Fibroblast of skin of left biceps (primary cell): Measurements from ENCODE around the gene OSBPL3.
"Not testable (repeated sequence)": the region's sequence is repeated elsewhere in the genome, so short reads cannot be mapped to it uniquely, and the experiment has no call there.

ENCODE experiments used
- DNase-seq, 2 experiments: peaks; one replicate each; pipeline ENCODE4 v3.0.0-alpha.2; 2013; ENCODE audit warnings: low read depth in 2 of 2

The OSBPL3 gene

GRCh38 chr7:24920451-24921361, 59.3 kb downstream of the OSBPL3 start:
- no peak for DNase-seq

GRCh38 chr7:24917510-24918239, 62.3 kb downstream of the OSBPL3 start:
- peak; percentile 62 to 70 for DNase-seq

DNA sequence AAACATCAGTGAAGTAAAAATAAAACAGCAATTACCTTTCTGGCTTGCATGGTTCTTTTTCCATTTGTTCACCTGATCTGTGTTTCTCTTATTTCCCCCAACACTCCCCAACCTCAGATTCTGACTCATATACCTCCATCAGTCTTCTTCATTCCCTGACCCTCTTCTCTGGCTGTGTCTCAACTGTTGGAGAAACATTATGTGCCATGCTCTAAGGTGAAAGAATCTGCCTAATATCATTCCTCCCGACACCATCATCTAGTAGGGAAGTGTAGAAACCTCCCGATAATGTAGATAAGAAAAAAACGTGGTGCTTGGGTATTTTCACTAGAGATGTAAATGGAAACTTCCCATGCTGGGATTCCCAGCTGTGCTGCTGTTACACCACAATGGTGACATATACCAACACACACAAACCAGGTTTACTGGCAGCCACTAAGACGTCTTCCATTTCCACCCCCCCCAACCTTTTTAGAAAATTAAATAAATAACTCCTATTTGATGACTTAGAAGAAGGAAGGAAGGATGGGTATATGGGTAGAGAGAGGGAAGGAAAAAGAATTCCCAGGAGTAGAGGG, 63.4 kb downstream of the OSBPL3 start:
- no peak for DNase-seq

DNA sequence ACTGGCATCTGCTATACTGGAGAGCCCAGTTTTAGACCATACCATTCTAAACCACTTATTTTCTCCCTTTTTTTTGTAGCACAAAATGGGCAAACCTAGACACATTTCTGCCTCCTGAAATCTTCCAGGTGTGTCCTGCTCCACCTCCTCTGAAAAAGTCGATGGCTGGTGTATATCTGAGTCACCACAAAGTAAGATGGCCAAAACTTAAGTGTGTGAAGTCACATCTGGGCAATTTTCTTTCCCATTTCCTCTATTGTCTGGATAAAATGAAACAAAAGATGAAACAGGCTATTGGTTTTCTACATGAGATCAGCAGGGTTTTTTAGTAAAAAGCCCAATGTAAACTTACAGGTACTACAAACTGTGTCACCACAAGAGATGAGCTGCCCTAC, 65.5 kb downstream of the OSBPL3 start:
- no peak for DNase-seq

DNA sequence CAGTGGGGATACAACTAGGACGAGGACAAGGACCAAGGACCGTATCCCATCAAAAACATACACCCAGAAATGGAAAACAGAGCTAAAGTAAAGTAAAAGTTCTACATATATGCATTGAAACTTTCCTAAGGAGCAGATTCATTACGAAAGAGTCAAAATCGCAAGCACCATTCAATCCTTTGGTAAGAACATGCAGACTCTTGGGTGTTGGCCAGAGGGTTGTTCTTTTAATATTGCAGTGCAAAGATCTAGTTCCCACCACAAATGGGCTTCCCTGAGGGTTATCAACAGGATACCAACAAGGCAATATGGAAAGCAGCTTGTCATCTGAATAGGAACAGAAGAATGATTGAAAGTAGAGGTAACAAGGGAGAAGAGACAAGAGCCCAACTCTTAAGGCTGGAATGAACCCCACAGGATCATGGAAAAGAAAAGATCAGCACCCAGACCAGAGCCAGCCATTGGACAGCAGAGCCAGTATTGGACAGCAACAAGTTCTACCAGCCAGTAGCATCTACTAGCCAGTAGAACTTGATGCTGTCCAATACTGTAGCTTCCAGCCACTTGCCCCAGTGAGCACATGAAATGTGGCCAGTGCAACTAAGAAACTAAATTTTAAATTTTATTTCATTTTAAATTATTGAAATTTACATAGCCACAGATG, 66.0 kb downstream of the OSBPL3 start:
- DNase-seq: no peak

- no peak for DNase-seq
Observed at GRCh38 chr7:24912874-24913514, 67.0 kb downstream of the OSBPL3 start.

DNA sequence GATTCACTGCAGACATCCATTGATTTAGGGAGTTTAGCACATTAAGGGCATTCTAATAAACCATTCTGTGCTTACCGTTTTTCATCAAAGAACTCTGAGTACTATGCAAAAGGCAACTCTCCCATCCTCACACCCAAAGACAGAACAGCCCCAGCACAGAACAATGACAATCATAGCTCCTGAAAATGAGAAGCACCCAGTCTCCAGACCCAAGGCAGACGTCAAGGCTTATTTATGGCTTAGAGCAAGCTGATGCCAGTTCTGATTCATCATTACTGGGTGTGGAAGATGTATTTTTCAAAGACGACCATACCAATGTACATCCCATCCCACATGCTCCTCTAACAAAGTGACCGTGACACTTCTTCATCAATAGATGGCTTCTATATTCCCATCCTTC, 67.6 kb downstream of the OSBPL3 start:
- DNase-seq: no peak

DNA sequence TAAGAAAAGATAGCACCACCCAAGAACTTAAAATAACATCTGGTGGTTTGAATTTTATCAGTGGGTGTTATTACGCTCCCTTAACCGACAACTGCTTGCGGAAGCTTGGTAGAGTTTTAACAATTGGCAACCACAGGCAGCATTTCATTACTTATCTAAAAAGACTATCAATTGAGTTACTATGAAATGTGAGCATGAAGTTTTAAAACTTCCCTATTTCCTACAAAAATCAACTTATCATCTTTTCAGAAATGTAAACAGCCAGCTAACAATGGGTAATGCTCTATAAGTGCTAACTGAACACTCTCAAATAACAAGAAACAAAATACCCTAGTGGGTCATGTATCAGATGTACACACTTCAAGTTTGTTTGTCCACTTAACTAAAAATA, 68.8 kb downstream of the OSBPL3 start:
- DNase-seq: no peak

GRCh38 chr7:24910551-24911212, 69.3 kb downstream of the OSBPL3 start:
- no peak for DNase-seq

- no peak for DNase-seq
Observed at GRCh38 chr7:24908727-24909126, 71.3 kb downstream of the OSBPL3 start.

DNA sequence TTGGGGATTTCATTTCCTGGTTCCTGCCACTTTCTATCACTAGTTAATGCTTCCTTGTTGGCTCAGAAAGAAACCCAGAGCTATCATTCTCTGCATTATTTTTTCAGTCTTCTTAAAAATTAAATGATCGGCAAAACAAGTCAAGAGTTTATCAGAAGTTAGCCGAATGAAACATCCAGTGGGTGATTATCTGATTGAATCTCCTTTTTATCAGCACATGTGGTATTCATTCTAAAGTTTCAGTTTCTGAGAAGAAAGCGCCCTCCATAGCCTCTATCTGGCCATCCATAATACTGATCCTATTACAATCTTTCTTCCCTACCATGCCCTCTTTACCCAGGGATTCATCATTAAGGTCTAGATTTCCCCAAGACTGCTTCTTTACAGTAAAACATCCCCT, 71.8 kb downstream of the OSBPL3 start:
- DNase-seq: no peak

DNA sequence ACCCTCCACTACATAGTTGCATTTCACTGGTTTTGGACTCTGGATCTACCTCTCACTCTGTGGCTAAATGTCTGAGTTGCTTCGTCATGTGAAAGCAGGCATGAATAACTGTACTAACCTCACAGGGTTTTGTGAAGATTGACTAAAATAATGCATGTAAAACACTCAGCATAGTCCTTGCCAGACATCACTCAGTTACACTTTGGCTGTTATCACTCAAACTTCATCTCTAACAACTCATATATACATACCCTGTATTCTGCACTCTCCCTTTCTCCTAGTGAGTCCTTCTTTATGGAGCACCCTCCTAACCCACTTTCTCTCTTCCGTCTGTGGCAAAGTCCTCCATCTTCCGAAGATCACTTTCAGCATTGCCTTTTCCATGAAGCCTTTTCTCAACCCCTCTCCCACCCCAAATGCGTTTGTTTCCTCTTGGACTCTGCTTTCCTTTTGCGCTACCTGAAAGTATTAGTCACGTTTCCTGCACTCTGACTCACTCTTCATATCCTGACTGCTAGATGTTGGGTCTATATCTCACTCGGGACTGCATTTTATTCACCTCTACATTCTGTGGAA, 72.6 kb downstream of the OSBPL3 start:
- no peak for DNase-seq

GRCh38 chr7:24905996-24906770, 73.8 kb downstream of the OSBPL3 start:
- DNase-seq: no peak

DNA sequence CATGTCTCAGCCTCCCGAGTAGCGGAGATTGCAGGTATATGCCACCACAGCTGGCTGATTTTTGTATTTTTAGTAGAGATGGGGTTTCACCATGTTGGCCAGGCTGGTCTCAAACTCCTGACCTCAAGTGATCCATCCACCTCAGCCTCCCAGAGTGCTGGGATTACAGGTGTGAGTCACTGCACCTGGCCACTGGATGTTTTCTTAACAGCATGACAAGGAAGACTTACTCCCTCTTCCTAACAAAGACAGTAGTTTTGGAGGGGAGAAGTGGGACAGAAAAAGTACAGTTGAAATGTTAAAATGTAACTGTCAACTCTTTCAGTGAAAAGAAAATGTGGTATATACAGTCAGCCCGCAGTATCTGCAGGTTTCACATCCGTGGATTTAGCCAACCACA, 76.0 kb downstream of the OSBPL3 start:
- DNase-seq: not testable (repeated sequence)

- DNase-seq: no peak
Observed at GRCh38 chr7:24903559-24903958, 76.4 kb downstream of the OSBPL3 start.

DNA sequence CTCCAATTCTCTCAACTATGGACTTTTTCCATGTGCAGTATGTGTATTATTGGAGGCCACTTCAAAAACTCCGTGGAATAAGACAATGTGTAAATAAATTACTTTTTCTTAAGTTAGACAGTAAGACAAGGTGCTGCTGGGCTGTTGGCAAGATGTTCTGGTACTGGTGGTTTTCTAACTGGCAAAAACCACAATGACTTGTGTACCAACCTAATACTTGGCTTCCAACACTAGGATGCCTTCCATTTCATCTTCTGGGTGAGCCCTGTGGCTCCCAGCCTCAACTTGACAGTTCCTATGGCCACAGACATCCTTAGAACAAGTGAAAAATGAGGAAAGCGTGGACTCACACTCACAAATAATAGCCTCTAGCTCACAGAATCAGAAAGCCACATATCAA, 77.0 kb downstream of the OSBPL3 start:
- no peak for DNase-seq

DNA sequence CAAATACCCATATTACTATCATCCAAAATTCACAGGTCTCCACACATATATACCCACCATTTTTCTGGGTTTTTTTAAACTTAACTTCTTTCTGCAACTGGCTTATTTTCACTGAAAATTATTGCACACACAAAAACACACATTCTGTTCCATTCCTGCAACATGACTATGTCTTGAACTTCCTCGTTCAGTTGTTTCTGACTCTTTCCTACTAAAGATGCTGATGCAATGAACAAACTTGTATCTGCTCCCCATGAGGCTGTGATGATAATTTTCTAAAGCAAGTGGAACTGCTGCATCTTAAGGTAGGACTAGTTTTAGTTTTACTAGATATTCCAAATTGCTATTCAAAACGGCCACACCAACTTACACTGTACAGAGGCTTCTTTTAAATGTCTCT, 77.7 kb downstream of the OSBPL3 start:
- DNase-seq: no peak

GRCh38 chr7:24899905-24900304, 80.1 kb downstream of the OSBPL3 start:
- DNase-seq: no peak

DNA sequence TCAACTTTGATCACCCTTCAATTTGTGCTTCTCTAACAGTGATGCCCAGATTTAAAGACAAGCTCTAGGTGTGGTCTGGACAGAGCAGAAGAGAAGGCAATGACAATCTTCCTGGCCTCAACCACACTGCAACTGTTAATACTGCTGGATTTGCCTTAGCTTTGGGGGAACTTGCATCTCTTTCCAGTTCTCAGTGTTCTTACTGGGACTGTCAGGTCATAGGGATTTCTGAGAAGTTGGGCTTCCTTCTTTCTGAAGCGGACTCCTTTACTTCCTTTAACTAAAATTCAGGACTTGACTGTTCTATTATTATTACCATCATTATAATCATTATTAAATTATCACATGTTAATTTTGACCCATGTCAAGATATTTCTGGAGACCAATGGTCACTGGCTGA, 80.8 kb downstream of the OSBPL3 start:
- DNase-seq: no peak

- DNase-seq: no peak
Observed at GRCh38 chr7:24898691-24899090, 81.3 kb downstream of the OSBPL3 start.
